DMS153 treated with DMSO at 0.1 percent for 48 hours (cell line): ENCODE measurements around the gene CRYZL1.

ENCODE experiments used
- DNase-seq: peaks from one replicate; lab custom pipeline; 2025; ENCODE audit not compliant: unreplicated experiment; lab: John Stamatoyannopoulos, UW

CRYZL1 gene

GRCh38 chr21:33566514-33566913, 75.0 kb downstream of the CRYZL1 start:
- DNase-seq, result no peak

GRCh38 chr21:33562389-33562788, 79.2 kb downstream of the CRYZL1 start:
- no peak for DNase-seq

GRCh38 chr21:33561373-33561772, 80.2 kb downstream of the CRYZL1 start:
- DNase-seq, result no peak

GRCh38 chr21:33560965-33561364, 80.6 kb downstream of the CRYZL1 start:
- no peak for DNase-seq

- no peak for DNase-seq
Measured at GRCh38 chr21:33559813-33560212, 81.7 kb downstream of the CRYZL1 start.

- DNase-seq, result no peak
Measured at GRCh38 chr21:33558777-33559421, 82.6 kb downstream of the CRYZL1 start.

GRCh38 chr21:33557447-33557846, 84.1 kb downstream of the CRYZL1 start:
- DNase-seq, result no peak

GRCh38 chr21:33554982-33555344, 86.6 kb downstream of the CRYZL1 start:
- DNase-seq, result no peak

- no peak for DNase-seq
Measured at GRCh38 chr21:33554236-33554981, 87.1 kb downstream of the CRYZL1 start.

GRCh38 chr21:33552999-33553598, 88.4 kb downstream of the CRYZL1 start:
- DNase-seq, result no peak

- DNase-seq, result no peak
Measured at GRCh38 chr21:33552093-33552998, 89.2 kb downstream of the CRYZL1 start.

GRCh38 chr21:33551664-33552063, 89.9 kb downstream of the CRYZL1 start:
- DNase-seq, result no peak

GRCh38 chr21:33550772-33551660, 90.5 kb downstream of the CRYZL1 start:
- no peak for DNase-seq

- DNase-seq, result no peak
Measured at GRCh38 chr21:33549848-33550771, 91.4 kb downstream of the CRYZL1 start.

GRCh38 chr21:33546086-33546485, 95.5 kb downstream of the CRYZL1 start:
- DNase-seq, result no peak

- no peak for DNase-seq
Measured at GRCh38 chr21:33544451-33545195, 96.9 kb downstream of the CRYZL1 start.

GRCh38 chr21:33543505-33544129, 97.9 kb downstream of the CRYZL1 start:
- DNase-seq, result no peak
